Measurements from ENCODE around the gene PLCD4.

The PLCD4 gene

DNA sequence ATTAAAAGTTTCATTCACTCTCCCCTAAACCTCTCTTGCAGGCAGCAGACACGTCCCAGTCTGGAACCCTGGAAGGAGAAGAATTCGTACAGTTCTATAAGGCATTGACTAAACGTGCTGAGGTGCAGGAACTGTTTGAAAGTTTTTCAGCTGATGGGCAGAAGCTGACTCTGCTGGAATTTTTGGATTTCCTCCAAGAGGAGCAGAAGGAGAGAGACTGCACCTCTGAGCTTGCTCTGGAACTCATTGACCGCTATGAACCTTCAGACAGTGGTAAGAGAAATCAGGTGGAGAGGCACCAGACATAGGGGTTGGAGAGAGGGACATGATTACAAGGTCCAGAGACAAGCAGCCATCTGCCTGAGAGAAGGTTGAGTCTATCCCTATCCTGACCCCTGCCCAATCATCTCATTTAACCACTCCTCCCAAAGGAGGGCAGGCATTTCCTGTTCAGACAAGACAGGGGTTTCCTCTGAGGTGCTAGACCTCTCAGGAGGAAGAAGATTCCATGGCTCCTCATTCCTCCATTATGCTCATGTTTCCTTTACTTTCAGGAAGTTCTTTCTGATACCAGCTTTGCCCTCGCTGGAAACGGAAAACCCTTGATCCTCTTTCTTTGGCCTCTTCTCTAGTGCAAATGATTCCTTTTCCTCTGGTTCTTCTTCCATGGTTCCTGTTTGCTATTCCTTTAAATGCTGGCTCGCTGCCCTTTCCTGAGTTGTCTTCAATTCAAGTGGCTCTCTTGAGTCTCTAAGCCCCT, 15.1 kb downstream of the PLCD4 start:
- no peak for DNase-seq

DNA sequence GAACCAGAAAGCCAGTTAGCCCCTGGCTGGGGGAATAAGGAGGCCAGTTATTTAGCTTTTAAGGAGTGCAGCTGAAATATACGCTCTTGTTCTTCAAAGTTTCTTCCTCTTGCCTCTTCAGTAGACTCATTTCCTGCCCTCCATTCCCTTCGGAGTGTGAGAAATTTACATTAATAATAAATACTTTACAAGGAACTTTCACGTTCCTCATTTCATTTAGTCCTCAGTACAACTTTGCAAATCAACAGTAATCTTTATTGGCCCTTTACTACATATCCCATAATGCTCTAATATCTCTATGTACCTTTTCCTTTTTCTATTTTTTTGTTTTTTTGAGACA, 15.6 kb downstream of the PLCD4 start:
- DNase-seq: no peak

DNA sequence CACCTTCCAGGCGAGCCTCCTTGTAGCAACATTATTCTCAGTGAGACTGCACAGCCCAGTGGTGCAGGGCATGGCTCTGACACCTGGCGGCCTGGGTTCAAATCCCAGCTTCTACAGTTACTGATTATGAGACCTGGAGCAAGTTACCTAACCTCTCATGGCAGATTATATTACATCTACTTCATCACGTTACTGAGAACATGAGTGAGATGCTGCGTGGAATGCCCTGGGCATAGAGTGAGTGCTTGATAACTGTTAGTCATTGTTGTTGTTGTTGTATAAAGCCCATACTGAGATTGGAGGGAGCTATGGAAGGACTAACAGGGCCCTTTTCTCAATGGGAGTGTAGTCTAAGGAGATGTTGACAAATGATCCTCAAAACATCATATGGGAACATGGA, 18.7 kb downstream of the PLCD4 start:
- DNase-seq: no peak

DNA sequence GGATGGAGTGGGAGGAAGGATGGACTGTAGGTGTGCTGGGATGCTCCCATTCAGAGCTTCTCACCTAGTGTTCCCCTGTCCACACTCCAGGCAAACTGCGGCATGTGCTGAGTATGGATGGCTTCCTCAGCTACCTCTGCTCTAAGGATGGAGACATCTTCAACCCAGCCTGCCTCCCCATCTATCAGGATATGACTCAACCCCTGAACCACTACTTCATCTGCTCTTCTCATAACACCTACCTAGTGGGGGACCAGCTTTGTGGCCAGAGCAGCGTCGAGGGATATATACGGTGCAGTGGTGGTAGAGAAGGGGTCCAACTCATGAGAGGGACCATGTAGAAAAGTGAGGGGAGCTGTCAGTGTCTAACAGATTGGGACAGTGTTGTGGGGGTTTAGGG, 20.2 kb downstream of the PLCD4 start:
- no peak for DNase-seq

DNA sequence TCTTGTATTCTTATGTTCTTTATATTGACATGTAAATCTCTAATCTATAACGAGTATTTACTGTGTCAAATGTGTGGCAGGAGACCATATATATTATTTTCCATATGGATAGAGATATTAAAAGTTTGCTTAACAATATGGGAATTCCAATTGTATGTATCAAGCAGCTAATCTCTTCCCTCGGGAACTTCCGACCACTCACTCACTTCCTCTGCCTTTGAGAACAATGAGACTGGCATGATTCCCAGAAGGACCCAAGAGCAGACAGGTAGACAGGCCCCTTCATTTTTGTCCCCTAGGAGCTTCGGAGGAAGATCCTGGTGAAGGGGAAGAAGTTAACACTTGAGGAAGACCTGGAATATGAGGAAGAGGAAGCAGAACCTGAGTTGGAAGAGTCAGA, 24.1 kb downstream of the PLCD4 start:
- no peak for DNase-seq

DNA sequence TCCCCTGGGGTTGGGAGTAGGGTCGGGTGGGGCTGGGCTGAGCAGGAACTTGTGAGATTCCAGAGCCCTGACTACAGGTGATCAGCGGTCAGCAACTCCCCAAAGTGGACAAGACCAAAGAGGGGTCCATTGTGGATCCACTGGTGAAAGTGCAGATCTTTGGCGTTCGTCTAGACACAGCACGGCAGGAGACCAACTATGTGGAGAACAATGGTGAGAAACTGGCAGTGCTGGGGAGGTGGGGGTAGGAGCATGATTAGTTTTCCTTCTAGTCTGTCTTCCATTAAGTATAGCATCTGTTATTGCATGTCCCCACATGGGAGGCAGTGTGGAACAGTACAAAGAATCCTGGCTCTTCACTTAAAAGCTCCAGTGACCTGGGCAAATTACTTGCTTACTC, 28.0 kb downstream of the PLCD4 start:
- no peak for DNase-seq

DNA sequence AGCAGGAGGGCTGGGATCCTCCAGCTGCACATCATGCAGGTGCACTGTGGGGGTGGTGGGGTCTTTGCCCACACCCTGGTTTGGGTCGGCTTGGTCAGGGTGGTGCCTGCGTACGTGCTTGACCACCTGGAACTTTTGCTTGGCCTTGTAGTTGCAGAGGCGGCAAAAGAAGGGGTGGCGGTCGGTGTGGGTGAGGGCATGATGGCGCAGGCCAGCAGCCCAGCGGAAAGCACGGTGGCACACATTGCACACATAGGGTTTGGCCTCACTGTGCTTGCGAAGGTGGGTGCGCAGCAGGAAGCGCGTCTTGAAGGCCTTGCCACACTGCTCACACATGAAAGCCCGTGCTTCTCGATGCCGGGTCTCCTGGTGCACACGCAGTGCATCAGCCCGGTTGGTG, 30.7 kb downstream of the PLCD4 start:
- no peak for DNase-seq

DNA sequence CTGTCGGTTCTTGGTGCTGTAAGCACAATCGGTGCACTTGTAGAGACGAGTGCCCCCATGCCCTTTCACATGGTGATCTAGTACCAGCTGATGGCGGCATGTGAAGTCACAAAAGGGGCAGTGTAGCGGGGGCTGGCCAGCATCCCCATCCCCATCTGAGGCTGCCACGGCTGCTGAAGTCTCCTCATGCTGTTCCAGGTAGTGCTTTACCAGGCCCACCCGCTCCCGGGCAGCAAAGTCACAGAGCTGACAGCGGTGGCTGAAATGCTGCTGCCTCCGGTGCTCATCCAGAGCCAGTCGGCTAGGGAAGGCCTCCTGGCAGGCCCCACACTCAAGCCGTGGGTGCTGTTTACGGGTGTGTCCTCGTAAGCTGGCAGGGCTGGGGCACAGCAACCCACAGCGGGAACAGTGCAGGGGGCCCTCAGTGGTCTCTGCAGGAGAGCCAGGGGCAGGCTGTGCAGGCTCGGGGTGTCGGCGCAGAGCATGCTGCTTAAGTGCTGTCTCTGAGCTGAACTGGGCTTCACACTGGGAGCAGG, 34.5 kb downstream of the PLCD4 start:
- no peak for DNase-seq

DNA sequence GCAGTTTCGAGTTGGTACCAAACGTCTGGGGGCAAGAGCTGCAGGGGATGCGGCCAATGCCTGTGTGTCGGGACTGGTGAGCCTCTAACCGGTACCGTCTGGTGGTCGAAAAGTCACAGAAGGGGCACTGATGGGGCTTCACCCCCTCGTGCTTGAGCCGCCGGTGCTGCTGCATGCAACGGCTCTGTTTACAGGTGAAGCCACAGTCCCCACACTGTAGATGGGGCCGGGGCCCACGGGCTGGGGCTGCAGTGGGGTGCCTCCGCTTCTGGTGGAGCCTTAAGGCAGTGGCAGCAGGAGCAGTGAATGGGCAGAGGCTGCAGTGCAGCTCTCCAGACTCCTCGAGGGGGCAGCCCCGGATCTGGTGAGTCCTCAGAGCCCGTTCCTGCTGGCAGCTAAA, 35.1 kb downstream of the PLCD4 start:
- DNase-seq: no peak

DNA sequence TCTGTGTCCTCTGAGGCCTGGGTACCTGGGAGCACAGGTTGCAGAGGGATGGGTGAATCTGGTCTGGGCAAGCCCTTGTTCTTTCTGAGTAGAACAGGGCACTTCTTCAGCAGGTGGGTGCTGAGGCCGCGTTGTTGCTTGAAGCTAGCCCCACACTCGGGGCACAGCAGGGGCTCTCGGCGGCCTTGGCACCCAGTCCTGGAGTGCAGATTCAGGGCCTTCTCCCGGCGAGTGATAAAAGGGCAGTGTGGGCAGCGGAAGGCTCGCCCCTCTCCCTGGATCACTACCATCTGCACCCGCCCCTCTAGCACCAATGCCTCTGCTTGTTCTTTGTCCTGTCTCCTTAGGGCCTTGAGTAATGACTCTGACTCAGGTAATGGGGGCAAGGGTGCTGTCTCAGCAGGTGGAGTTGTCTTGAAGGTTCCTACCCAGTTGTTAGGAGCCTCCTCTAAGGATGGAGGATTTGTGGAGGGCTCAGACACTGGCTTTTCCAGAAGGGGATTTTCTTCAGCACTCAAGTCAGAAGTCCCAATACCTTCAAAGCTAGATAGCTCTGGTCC, 36.1 kb downstream of the PLCD4 start:
- no peak for DNase-seq

DNA sequence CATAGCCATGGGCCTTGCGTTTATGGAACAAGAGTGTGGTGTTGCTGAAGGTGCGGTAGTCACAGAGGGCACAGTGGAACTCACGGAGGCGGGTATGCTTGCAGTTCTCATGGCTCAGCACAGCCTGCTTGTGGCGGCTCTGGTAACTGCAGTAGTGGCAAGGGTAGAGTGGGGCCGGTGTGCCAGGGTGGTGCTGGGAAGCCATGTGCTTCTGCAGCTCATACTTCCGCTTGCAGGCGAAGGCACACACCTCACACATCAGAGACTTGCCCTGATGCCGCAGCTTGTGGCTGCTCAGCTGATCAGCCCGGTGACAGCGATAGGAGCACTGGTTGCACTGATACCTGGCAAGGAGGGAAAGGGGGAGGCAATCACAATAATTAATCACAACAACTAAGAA, 37.0 kb downstream of the PLCD4 start:
- DNase-seq: no peak

DNA sequence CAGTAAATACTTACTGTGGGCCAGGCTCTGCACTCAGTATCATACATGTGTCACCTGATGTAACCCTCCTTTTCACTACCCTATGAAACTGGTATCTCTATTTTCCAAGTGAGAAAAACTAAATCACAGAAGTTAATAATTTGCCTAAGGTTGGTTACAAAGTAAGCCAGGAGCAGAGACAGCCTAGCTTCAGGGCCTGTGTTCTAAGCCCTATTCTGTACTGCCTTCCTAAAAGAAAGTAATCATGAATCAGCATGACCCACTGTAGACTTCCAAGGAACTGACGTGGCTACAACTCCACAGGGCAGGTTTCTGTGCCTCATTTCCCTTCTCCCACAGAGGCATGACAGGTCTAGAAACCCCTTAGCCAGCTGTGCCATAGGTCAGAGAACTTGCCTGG, 37.4 kb downstream of the PLCD4 start:
- DNase-seq: no peak

DNA sequence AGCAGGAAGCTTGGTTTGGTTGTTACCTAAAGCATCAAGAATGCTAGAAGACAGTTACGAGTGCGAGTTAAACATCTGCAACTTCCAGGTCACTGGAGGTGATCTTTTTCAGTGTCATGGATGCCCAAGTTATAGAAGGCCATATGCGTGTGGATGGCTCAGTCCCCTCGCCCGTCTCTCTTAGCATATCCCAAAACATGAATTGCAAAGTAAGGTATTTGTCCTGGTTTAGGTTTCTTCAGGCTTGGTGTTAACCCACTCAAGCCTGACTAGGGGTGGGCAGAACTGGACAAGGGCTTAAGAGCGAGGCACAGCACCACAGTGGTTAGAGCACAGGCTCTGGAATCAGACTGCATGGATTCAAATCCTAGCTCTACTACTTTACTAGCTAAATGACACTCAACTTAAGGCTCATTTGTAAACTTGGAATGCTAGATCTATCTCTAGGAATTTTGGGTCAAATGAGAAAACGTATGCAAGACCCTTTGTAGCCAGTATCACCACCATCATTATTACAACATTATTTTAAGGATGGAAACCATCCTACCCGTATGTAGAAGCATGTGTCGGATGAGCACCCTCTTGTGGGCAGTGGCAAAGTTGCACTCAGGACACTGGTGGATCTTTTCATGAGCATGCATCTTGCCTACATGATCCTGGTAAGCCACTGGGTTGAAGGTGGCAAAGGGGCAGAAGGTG, 40.5 kb downstream of the PLCD4 start:
- peak in 1 of 2 donors; percentile 26 for DNase-seq

DNA sequence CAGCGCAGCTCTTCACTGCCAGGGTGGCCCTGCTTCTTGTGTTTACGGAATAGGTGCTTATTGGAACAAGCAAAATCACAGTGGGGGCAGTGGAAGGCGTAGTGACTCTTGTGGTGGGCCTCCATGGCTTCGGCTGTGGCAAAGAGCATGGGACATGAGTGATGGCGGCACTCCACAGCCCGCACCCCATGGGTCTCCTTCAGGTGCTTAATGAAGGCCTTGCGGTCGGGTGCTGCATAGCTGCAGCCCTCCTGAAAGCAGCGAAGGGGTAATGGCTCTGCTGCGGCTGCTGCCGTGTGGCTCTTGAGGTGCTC, 41.0 kb downstream of the PLCD4 start:
- DNase-seq: no peak

DNA sequence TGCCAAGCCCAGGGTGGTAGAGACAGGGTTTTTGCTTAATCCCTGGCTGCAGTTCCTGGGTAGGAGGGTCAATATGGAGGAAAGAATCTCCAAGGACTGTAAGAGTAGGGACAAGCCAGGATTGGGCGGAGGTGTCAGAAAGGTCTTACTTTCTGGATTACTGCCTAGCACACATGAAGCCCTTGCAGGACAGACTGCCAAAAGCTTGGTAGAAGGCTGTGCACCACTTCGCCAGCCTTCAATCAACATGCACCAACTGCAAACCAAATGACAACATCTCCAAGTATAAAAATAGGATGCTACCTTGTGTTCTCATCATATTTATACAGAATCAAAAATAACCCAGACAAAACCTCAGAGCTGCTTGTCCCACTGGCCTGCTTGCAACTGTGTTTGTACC, 48.1 kb downstream of the PLCD4 start:
- DNase-seq: no peak

DNA sequence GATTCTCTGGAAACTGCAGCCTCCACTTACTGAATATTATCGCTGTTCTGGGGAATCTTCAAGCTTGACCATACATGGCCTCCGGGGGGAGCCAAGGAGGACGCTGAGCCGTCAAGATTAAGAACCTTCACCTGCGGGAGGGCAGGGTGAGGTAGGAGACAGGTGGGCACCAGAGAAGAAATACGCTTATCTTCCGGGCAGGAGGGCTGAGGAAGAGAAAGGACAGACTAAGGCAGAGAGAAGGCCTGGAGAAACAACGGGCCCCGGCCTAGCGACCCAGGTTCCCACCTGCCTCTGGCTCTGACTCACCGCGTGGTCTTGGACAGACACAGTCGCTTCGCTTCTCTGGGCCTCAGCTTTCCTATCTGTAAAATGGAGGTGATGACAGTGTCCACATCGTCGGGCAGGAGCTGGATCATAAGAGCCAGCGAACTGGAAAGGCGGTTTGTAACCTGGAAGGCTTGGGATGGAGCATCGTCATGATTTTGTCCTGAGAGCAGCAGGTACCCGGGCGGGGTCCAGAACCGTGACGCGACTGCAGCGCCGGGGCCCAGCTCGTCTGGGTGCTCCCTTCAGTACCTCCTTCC, 51.1 kb downstream of the PLCD4 start:
- DNase-seq: no peak

DNA sequence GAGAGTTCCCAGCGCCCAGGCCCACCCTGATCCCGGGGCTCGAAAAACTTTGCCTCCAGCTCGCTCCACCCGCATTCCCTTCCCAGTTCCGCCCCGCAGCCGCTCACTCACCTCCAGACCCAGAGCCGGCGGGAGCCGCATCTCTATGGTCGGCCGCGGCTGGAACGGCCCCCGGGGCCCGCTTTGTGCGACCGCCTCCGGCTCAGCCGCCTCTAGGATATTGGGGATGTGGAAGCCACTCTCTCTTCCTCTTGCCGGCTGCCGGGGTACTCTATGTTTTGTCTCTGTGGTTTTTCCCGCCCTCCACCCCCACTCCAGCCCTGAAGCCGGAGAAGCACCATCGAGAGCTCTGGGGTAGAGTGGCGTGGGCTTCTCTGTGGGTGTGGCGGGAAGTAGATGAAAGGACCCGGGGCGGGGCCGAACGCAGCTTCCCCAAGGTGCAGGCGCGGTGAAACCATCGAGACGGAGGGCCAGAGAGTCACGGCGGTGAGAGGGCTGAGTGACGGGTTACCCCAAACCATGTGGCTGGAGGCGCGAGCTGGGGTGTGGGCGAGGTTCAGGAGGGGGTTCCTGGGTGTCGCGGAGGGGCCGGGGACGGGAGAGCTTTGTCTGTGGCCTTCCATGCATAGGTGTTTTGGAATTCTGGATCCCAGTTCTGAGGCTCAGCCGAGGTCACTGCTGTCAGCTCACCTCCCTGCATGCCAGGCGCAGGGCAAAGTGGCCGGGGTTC, 51.7 kb downstream of the PLCD4 start, which contains the start of the genes BCS1L and ZNF142:
Gene BCS1L (plus strand): TSS at position 426 of the 730 bp plus-strand sequence. CDS start 1,305 bp downstream, outside the sequence.
Gene ZNF142 (minus strand): TSS at position 366 of the 730 bp plus-strand sequence. CDS start 3,194 bp downstream, outside the sequence.
- DNase-seq: peak; percentile 55 to 95

DNA sequence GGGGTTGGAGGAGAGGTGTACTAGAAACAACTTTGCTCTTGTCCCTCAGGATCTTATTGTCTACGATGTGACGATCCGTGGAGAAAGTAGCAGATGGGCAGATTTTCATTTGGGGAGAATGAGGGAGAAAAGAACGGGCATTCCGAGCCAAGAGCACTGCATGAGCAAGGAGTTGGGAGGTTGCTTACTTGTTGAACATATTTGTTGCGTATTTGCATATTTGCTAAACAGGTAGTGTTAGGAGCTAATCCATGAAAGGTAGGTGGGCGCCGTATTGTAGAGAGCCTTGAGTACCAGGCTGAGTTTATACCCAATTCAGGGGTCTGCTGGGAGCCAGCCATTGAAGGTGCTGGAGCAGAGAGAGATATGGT, 52.3 kb downstream of the PLCD4 start:
- no peak for DNase-seq

DNA sequence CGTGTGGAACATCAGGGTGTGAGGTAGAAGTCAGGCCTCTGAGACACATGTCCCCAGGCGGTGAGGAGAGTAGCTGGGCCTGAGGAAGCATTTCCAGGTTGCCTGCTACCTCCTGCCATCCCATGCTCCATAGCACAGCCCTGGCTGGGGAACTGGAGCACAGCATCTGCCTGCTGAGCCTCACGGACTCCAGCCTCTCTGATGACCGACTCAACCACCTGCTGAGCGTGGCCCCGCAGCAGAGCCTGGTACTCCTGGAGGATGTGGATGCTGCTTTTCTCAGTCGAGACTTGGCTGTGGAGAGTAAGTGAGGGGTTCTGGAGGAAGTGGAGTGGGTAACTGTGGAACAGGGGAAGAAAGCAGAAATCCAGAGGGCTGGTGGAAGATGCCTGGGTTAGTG, 54.7 kb downstream of the PLCD4 start:
- no peak for DNase-seq

DNA sequence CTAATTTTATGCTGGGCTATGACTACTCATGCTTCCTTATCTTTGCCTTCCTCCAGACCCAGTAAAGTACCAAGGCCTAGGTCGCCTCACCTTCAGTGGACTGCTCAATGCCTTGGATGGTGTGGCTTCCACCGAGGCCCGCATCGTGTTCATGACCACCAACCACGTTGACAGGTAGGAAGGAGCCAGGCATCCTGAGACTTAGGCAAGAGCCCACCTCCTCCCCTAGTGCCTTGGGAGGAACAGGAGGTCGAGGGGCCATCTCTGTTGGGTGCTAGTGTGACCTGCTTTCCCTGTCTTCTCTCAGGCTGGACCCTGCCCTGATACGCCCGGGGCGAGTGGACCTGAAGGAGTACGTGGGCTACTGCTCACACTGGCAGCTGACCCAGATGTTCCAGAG, 55.1 kb downstream of the PLCD4 start:
- DNase-seq: no peak

DNA sequence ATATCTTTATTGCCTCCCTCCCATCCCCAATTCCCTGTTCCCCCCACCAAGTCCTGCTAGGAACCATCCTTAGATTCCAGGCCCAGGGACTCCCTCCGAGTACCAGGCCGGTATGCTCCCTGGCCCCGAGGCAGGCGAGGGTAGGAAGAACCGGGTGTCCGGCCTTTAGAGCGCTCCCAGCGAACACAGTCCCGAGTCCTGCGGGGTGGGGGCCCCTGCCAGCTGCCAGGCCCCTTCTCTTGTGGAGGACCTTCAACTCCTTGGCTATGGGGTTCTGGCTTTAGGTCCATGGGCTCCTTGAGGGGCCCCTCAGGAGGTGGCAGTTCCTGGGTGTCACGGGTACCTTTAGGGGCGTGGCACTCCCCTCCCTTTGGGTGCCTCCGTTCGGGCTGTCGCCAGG, 56.2 kb downstream of the PLCD4 start:
- no peak for DNase-seq

DNA sequence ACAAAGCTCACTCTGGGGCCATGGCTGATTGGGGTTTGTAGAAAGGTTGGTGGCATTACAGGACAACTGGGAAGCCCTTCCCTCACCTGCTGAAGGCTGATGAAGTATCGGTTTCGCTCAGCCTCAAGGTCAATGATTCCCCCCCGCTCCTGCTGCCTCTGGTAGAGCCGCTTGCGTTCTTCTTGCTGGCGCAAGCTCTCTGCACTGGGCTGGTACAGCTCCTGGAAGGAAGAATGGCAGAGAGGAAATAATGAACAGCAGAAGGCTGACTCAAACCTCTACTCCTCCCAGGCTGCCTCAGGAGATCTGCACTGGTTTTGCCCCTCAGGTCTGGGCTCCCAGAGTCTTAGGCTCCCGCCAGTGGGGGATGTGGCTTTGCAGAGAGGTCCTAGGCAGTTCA, 57.0 kb downstream of the PLCD4 start:
- DNase-seq: no peak

DNA sequence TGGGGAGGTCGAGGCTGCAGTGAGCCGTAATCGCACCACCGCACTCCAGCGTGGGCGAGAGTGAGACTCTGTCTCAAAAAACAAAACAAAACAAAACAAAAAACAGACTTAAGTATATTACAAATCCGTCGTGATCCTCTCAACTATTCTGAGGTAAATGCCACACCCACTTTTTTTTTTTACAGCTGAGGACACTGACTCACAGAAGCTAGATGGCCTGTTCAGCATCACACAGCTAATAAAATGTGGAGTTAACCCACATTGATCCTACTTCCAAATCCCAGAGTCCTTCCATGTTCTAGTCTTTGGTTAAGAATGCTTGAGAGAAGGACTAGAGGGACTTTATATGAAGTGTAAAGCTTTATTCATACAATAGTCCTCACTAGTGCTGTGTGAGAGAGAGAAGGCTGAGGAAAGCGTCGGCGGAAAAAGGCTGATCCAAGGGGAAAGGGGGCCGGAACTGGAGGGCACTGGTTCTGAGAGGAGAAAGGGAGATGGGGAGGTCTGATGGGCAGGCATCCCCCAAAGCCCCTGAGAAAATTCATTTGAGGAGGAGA, 63.5 kb downstream of the PLCD4 start:
- DNase-seq: no peak
